ENCODE results near the gene RBM12.
"Not testable (repeated sequence)": the region's sequence is repeated elsewhere in the genome, so short reads cannot be mapped to it uniquely, and the experiment has no call there.

The RBM12 gene, protein sequence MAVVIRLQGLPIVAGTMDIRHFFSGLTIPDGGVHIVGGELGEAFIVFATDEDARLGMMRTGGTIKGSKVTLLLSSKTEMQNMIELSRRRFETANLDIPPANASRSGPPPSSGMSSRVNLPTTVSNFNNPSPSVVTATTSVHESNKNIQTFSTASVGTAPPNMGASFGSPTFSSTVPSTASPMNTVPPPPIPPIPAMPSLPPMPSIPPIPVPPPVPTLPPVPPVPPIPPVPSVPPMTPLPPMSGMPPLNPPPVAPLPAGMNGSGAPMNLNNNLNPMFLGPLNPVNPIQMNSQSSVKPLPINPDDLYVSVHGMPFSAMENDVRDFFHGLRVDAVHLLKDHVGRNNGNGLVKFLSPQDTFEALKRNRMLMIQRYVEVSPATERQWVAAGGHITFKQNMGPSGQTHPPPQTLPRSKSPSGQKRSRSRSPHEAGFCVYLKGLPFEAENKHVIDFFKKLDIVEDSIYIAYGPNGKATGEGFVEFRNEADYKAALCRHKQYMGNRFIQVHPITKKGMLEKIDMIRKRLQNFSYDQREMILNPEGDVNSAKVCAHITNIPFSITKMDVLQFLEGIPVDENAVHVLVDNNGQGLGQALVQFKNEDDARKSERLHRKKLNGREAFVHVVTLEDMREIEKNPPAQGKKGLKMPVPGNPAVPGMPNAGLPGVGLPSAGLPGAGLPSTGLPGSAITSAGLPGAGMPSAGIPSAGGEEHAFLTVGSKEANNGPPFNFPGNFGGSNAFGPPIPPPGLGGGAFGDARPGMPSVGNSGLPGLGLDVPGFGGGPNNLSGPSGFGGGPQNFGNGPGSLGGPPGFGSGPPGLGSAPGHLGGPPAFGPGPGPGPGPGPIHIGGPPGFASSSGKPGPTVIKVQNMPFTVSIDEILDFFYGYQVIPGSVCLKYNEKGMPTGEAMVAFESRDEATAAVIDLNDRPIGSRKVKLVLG

GRCh38 chr20:35664466-35665206, at the start of gene RBM12, which contains the start of gene CPNE1:
TSS of gene RBM12 (minus strand) at chr20:35664900. CDS start at chr20:35655322, 9,578 bp downstream.
TSS of gene CPNE1 (minus strand) at chr20:35664900. CDS start at chr20:35632923, 31,977 bp downstream.
- Histone ChIP-seq H3K27me3 (ENCODE audit: control insufficient read depth in 1 of 2, insufficient read depth in 2 of 2, low read length in 2 of 2) (no peaks in the 10 kb centered on the region), H3K27ac (ENCODE audit: low read depth, low read length) (peak within 1 kb of the TSS; percentile 99), H3K4me3 (ENCODE audit: low read depth in 1 of 2, low read length in 2 of 2) (peak within 1 kb of the TSS; percentile 98 to 100), H3K36me3 (ENCODE audit: insufficient read depth, low read length) (no peaks in the 10 kb centered on the region), H3K9ac (ENCODE audit: low read length) (peak within 1 kb of the TSS; percentile 100), H3K9me3 (ENCODE audit: low read length) (no peaks in the 10 kb centered on the region), H3K4me1 (ENCODE audit: insufficient read depth, low read length) (peaks cover 28% of the 10 kb centered on the region)

DNA sequence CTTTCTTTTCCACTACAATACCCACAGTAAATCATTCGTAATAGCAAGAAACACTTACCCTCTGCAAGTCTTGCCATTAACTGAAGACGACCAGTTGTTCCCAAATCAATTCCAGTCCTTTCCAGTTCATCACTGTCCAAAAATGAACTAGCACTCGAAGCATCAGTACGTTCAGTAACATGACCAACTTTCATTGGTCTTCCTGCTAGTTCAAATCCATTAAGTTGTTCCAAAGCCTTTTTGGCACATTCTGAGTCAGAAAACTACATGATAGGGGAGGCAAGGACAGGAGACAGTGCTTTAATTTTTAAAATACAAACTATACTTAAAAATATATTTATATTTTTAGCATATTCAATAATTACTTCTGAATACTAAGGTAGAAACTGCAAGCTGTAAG, 49.4 kb upstream of the RBM12 start:
- no peak overlapping the region for H3K27ac ChIP-seq (ENCODE audit: low read depth, low read length)
- H3K36me3 ChIP-seq (ENCODE audit: insufficient read depth, low read length) = peaks cover 91% of the 10 kb centered on the region
- no peak overlapping the region for H3K9ac ChIP-seq (ENCODE audit: low read length)
- no peaks in the 10 kb centered on the region for H3K27me3 ChIP-seq (ENCODE audit: control insufficient read depth in 1 of 2, insufficient read depth in 2 of 2, low read length in 2 of 2)
- H3K4me3 ChIP-seq (ENCODE audit: low read depth in 1 of 2, low read length in 2 of 2) = no peak overlapping the region
- H3K9me3 ChIP-seq (ENCODE audit: low read length) = no peaks in the 10 kb centered on the region
- peaks cover 18% of the 10 kb centered on the region for H3K4me1 ChIP-seq (ENCODE audit: insufficient read depth, low read length)

DNA sequence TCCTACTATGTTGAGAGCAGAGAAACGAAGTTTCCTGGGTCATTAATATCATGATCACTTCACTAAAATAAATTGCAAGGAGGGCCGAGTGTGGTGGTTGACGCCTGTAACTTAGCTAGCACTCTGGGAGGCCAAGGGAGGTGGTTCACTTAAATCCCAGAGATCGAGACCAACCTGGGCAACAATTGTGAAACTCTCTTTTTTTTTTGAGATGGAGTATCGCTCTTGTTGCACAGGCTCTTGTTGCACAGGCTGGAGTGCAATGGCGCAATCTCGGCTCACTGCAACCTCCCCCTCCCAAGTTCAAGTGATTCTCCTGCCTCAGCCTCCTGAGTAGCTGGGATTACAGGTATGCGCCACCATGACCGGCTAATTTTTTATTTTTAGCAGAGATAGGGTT, 48.4 kb upstream of the RBM12 start:
- not testable (repeated sequence) for H3K27ac ChIP-seq (ENCODE audit: low read depth, low read length); H3K9ac ChIP-seq (ENCODE audit: low read length); H3K9me3 ChIP-seq (ENCODE audit: low read length); H3K4me3 ChIP-seq (ENCODE audit: low read depth in 1 of 2, low read length in 2 of 2); H3K27me3 ChIP-seq (ENCODE audit: control insufficient read depth in 1 of 2, insufficient read depth in 2 of 2, low read length in 2 of 2)
- Histone ChIP-seq H3K4me1 (ENCODE audit: insufficient read depth, low read length) (peaks cover 20% of the 10 kb centered on the region), H3K36me3 (ENCODE audit: insufficient read depth, low read length) (peaks cover 82% of the 10 kb centered on the region)

GRCh38 chr20:35711588-35712209, 47.0 kb upstream of the RBM12 start:
- Histone ChIP-seq H3K4me3 (ENCODE audit: low read depth in 1 of 2, low read length in 2 of 2) (no peak overlapping the region), H3K9ac (ENCODE audit: low read length) (no peak overlapping the region), H3K4me1 (ENCODE audit: insufficient read depth, low read length) (peaks cover 20% of the 10 kb centered on the region), H3K36me3 (ENCODE audit: insufficient read depth, low read length) (peaks cover 68% of the 10 kb centered on the region), H3K27me3 (ENCODE audit: control insufficient read depth in 1 of 2, insufficient read depth in 2 of 2, low read length in 2 of 2) (no peaks in the 10 kb centered on the region), H3K27ac (ENCODE audit: low read depth, low read length) (no peak overlapping the region), H3K9me3 (ENCODE audit: low read length) (no peaks in the 10 kb centered on the region)

DNA sequence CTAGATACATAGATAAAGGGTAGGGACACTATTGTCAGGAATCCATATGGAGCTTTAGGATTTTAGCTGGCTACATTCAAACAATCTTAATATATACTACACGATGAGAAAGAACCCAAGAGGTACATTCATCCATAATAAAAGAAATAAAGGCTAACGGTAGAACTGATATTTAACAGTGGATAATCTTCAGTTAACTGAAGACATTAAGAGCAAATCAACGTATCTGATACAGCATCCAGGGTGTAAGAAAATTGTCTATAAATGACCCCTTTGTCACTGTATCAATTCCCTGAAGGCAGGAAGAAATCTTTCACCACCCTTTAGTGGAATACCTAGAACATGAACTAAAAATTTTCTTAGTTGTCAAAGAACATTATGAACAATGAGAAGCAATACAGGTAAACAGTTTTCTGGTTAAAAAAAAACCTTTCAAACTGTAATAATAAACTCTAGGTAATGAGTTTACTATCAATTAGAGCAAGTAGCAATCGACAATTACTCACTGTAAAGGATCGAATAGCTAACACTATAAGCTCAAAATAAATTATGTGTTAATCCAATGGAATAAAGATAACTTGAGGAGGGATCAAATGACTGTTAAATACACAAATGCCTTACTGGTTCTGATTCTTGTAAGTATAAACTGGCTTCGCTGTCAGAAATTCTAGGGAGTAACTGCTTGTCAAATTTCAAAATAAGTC, 46.3 kb upstream of the RBM12 start:
- Histone ChIP-seq H3K4me3 (ENCODE audit: low read depth in 1 of 2, low read length in 2 of 2) (no peak overlapping the region), H3K4me1 (ENCODE audit: insufficient read depth, low read length) (peaks cover 20% of the 10 kb centered on the region), H3K36me3 (ENCODE audit: insufficient read depth, low read length) (peaks cover 68% of the 10 kb centered on the region), H3K9me3 (ENCODE audit: low read length) (no peaks in the 10 kb centered on the region), H3K27me3 (ENCODE audit: control insufficient read depth in 1 of 2, insufficient read depth in 2 of 2, low read length in 2 of 2) (no peaks in the 10 kb centered on the region), H3K9ac (ENCODE audit: low read length) (no peak overlapping the region), H3K27ac (ENCODE audit: low read depth, low read length) (no peak overlapping the region)

GRCh38 chr20:35710039-35710438, 45.3 kb upstream of the RBM12 start:
- H3K9ac ChIP-seq (ENCODE audit: low read length) = no peak overlapping the region
- peaks cover 66% of the 10 kb centered on the region for H3K36me3 ChIP-seq (ENCODE audit: insufficient read depth, low read length)
- H3K4me1 ChIP-seq (ENCODE audit: insufficient read depth, low read length) = peaks cover 20% of the 10 kb centered on the region
- no peak overlapping the region for H3K4me3 ChIP-seq (ENCODE audit: low read depth in 1 of 2, low read length in 2 of 2)
- H3K9me3 ChIP-seq (ENCODE audit: low read length) = no peaks in the 10 kb centered on the region
- no peak overlapping the region for H3K27ac ChIP-seq (ENCODE audit: low read depth, low read length)
- no peaks in the 10 kb centered on the region for H3K27me3 ChIP-seq (ENCODE audit: control insufficient read depth in 1 of 2, insufficient read depth in 2 of 2, low read length in 2 of 2)

DNA sequence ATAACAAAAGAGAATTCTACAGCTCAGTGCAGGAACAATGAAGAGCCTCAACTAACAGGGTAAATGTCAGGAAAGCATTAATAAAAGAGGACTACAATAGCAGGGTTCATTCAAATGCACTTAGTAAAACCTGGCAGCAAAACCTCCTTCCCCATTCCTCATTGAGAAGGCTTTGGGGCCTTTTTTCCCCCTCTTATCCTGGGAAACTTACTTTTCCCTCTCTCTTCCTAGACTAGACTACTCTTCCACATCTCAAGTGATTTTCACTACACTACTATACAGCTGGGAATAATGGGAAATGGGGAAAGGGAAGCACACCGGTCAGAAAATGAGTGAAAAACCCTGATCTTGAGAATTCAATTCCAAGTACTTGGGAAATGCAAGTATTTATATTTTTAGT, 44.6 kb upstream of the RBM12 start:
- no peaks in the 10 kb centered on the region for H3K27me3 ChIP-seq (ENCODE audit: control insufficient read depth in 1 of 2, insufficient read depth in 2 of 2, low read length in 2 of 2)
- no peak overlapping the region for H3K9ac ChIP-seq (ENCODE audit: low read length)
- peaks cover 70% of the 10 kb centered on the region for H3K36me3 ChIP-seq (ENCODE audit: insufficient read depth, low read length)
- peaks cover 20% of the 10 kb centered on the region for H3K4me1 ChIP-seq (ENCODE audit: insufficient read depth, low read length)
- H3K9me3 ChIP-seq (ENCODE audit: low read length) = no peaks in the 10 kb centered on the region
- no peak overlapping the region for H3K4me3 ChIP-seq (ENCODE audit: low read depth in 1 of 2, low read length in 2 of 2)
- no peak overlapping the region for H3K27ac ChIP-seq (ENCODE audit: low read depth, low read length)

DNA sequence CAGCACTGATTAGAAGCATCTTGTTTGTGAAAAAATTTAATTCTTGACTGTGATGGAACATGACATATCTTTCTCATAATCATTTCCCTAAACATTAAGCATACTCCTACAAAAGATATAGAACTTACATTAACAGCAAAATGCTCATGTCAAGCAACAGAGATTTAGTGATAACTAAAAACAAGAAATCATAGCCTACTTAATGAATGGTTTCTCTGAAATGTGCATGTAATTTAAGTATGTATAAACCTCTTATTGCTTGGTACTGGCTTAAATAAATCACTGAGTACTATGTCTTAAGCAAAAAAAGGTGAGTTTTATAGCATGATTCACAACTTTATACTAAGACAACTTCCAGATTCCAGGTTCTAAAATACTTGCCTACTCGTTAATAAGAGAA, 43.8 kb upstream of the RBM12 start:
- Histone ChIP-seq H3K4me3 (ENCODE audit: low read depth in 1 of 2, low read length in 2 of 2) (no peak overlapping the region), H3K9ac (ENCODE audit: low read length) (no peak overlapping the region), H3K27ac (ENCODE audit: low read depth, low read length) (no peak overlapping the region), H3K4me1 (ENCODE audit: insufficient read depth, low read length) (peaks cover 20% of the 10 kb centered on the region), H3K27me3 (ENCODE audit: control insufficient read depth in 1 of 2, insufficient read depth in 2 of 2, low read length in 2 of 2) (no peaks in the 10 kb centered on the region), H3K9me3 (ENCODE audit: low read length) (no peaks in the 10 kb centered on the region), H3K36me3 (ENCODE audit: insufficient read depth, low read length) (peaks cover 70% of the 10 kb centered on the region)

- not testable (repeated sequence) for H3K27ac ChIP-seq (ENCODE audit: low read depth, low read length); H3K9me3 ChIP-seq (ENCODE audit: low read length); H3K4me3 ChIP-seq (ENCODE audit: low read depth in 1 of 2, low read length in 2 of 2); H3K9ac ChIP-seq (ENCODE audit: low read length); H3K27me3 ChIP-seq (ENCODE audit: control insufficient read depth in 1 of 2, insufficient read depth in 2 of 2, low read length in 2 of 2)
- Histone ChIP-seq H3K4me1 (ENCODE audit: insufficient read depth, low read length) (peaks cover 20% of the 10 kb centered on the region), H3K36me3 (ENCODE audit: insufficient read depth, low read length) (peaks cover 72% of the 10 kb centered on the region)
Observed at GRCh38 chr20:35706591-35707529, 42.2 kb upstream of the RBM12 start.

DNA sequence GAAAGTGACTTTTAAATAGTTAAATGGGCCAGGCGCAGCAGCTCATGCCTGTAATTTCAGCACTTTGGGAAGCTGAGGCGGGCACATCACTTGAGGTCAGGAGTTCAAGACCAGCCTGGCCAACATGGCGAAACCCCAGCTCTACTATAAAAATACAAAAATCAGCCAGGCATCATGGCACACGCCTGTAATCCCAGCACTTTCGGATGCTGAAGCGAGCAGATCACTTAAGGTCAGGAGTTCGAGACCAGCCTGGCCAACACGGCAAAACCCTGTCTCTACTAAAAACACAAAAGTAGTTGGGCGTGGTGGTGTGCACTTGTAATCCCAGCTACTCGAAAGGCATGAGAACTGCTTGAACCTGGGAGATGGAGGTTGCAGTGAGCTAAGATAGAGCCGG, 41.2 kb upstream of the RBM12 start:
- not testable (repeated sequence) for H3K9ac ChIP-seq (ENCODE audit: low read length); H3K27me3 ChIP-seq (ENCODE audit: control insufficient read depth in 1 of 2, insufficient read depth in 2 of 2, low read length in 2 of 2); H3K9me3 ChIP-seq (ENCODE audit: low read length); H3K4me3 ChIP-seq (ENCODE audit: low read depth in 1 of 2, low read length in 2 of 2); H3K27ac ChIP-seq (ENCODE audit: low read depth, low read length)
- peaks cover 64% of the 10 kb centered on the region for H3K36me3 ChIP-seq (ENCODE audit: insufficient read depth, low read length)
- H3K4me1 ChIP-seq (ENCODE audit: insufficient read depth, low read length) = peaks cover 16% of the 10 kb centered on the region

Data from muscle layer of colon (tissue), 2 donors.